HepG2 (cell line): ENCODE measurements around the gene SMAD2. TPM values are rescaled to one million over a fixed set of nuclear protein-coding genes. Genes with fewer than 3 reads are reported as not detected.

ENCODE experiments used
- ATAC-seq: fragments of 200-7000 bp; cut with Tn5 transposase; 3 replicates; pipeline ENCODE4 v1.9.1; 2020; ENCODE audit warnings: mild to moderate bottlenecking, moderate library complexity
- BruUV-seq: library from RNA; stranded (reverse); fragments of 400-500 nt; replicated peaks from 2 replicates; lab custom pipeline; 2021; lab: Mats Ljungman, UMichigan
- CTCF ChIA-PET: fragments of 300-600 bp; formaldehyde crosslinking; extraction: SDS; loops from one replicate; lab custom pipeline; 2021; ENCODE audit warnings: low total read pairs, inconsistent platforms, low intra/inter-chr PET ratio; lab: Yijun Ruan, JAX
- POLR2A ChIA-PET: fragments of 350-600 bp; sonication (Branson Sonifier 250); formaldehyde crosslinking; loops from one replicate; lab custom pipeline; 2020; ENCODE audit warnings: antibody characterized with exemption, inconsistent platforms; lab: Yijun Ruan, JAX
- DNase-seq: peaks from one replicate; pipeline ENCODE4 v3.0.0-alpha.2; 2015; ENCODE audit warnings: low spot score
- FAIRE-seq: peaks from 3 replicates; lab custom pipeline; 2011; peaks lifted over from hg19 to GRCh38; lab: Jason Lieb, UNC
- H2AFZ ChIP-seq: one replicate; pipeline ENCODE4 v1.6.1; 2011; ENCODE audit warnings: low read length, inconsistent platforms
- H3K27ac ChIP-seq: fragments of 300-600 bp; 3 replicates; pipeline ENCODE4 v1.8.0; 2011; ENCODE audit warnings: mixed run types, mild to moderate bottlenecking, mixed read lengths, low read length, inconsistent platforms; ENCODE audit not compliant: insufficient read depth; ENCODE audit errors: extremely low read length
- H3K27me3 ChIP-seq, 2 experiments: fragments of 200-600 bp in 1 of 2; 2 replicates in 1 of 2; 3 replicates in 1 of 2; pipeline versions ENCODE4 v1.6.0 to v1.8.0; 2011; ENCODE audit warnings: low read length in 2 of 2, mild to moderate bottlenecking in 2 of 2, moderate library complexity in 2 of 2, inconsistent platforms in 1 of 2; ENCODE audit not compliant: insufficient read depth in 2 of 2, control insufficient read depth in 1 of 2
- H3K36me3 ChIP-seq, 2 experiments: fragments of 200-600 bp in 1 of 2; replicated peaks in 1 of 2; 2 replicates in 1 of 2; 3 replicates in 1 of 2; pipeline versions ENCODE4 v1.5.1 to v1.8.0; 2011; ENCODE audit warnings: low read length in 2 of 2, inconsistent platforms in 1 of 2; ENCODE audit not compliant: insufficient read depth in 2 of 2, control insufficient read depth in 1 of 2
- H3K4me1 ChIP-seq: 2 replicates; pipeline ENCODE4 v1.5.1; 2012; ENCODE audit warnings: low read length, inconsistent platforms; ENCODE audit not compliant: insufficient read depth
- H3K4me2 ChIP-seq: 2 replicates; pipeline ENCODE4 v1.6.0; 2011; ENCODE audit warnings: low read depth, low read length, inconsistent platforms
- H3K4me3 ChIP-seq, 3 experiments: fragments of 200-600 bp in 1 of 3; sonication (generic), shearing (Covaris generic) in 1 of 3; replicated peaks in 1 of 3; 2 replicates each; pipeline ENCODE4 v1.5.1; 2011 to 2016; ENCODE audit warnings: low read length in 3 of 3, inconsistent platforms in 2 of 3, low read depth in 2 of 3, mild to moderate bottlenecking in 2 of 3, control low read depth in 1 of 3, mixed read lengths in 1 of 3; ENCODE audit not compliant: insufficient read depth in 1 of 3
- H3K79me2 ChIP-seq: one replicate; pipeline ENCODE4 v1.6.1; 2011; ENCODE audit warnings: low read length, inconsistent platforms; ENCODE audit not compliant: insufficient read depth
- H3K9ac ChIP-seq: 2 replicates; pipeline ENCODE4 v1.6.0; 2011; ENCODE audit warnings: mild to moderate bottlenecking, low read depth, low read length, inconsistent platforms; ENCODE audit not compliant: insufficient read depth
- H3K9me3 ChIP-seq: 2 replicates; pipeline ENCODE4 v1.5.1; 2012; ENCODE audit warnings: mild to moderate bottlenecking, low read length
- H4K20me1 ChIP-seq: 2 replicates; pipeline ENCODE4 v1.6.0; 2011; ENCODE audit warnings: inconsistent platforms, mild to moderate bottlenecking, low read length, moderate library complexity; ENCODE audit not compliant: insufficient read depth
- E2F2 ChIP-seq: sonication (generic); formaldehyde crosslinking; IDR thresholded peaks from 2 replicates; pipeline ENCODE4 v1.4.0; 2020; ENCODE audit warnings: missing genetic modification reagents, borderline replicate concordance
- GABPA ChIP-seq, 2 experiments: IDR thresholded peaks; 2 replicates each; pipeline ENCODE4 v1.6.1; 2011 to 2016; ENCODE audit warnings: low read depth in 2 of 2, low read length in 1 of 2, missing biosample characterization in 1 of 2, missing genetic modification characterization in 1 of 2
- NFIB ChIP-seq: sonication (generic); formaldehyde crosslinking; IDR thresholded peaks from 2 replicates; pipeline ENCODE4 v1.9.0; 2021; ENCODE audit warnings: missing genetic modification reagents, mild to moderate bottlenecking, borderline replicate concordance
- SKI ChIP-seq: fragments of 450-650 bp; IDR thresholded peaks from one replicate; pipeline ENCODE4 v1.6.1; 2018; ENCODE audit warnings: mild to moderate bottlenecking; ENCODE audit not compliant: partially characterized antibody
- ZNF10 ChIP-seq: sonication (generic); formaldehyde crosslinking; IDR thresholded peaks from 2 replicates; pipeline ENCODE4 v1.4.0; 2020; ENCODE audit warnings: mild to moderate bottlenecking, low read depth, missing genetic modification reagents, borderline replicate concordance
- WGBS: methylation state at CpG from one replicate; pipeline ENCODE4 v1.1.6; 2017; ENCODE audit warnings: low lambda C conversion rate; 5-methylcytosine and 5-hydroxymethylcytosine counted together
- in situ Hi-C: cut with HindIII; loops from 2 replicates; pipeline ENCODE4 v1.10.0; 2017; ENCODE audit warnings: low pct_unique_long_range_greater_than_20kb; ENCODE audit not compliant: extremely low pct_ligation_motif_present
- intact Hi-C: fragments of 100-400 bp; cut with micrococcal nuclease; formaldehyde crosslinking; loops from one replicate; pipeline ENCODE4 v1.10.0; 2022; ENCODE audit not compliant: unreplicated experiment
- polyA plus RNA-seq, 8 experiments: library from polyadenylated mRNA; depleted of rRNA in 3 of 8; stranded (reverse) in 7 of 8; unstranded in 1 of 8; fragments of >200 nt; fragmentation: Illumina TruSeq in 4 of 8; extraction: Trizol in 4 of 8; gene quantifications; 2 replicates each; pipeline versions ENCODE4 v1.2.1 to v1.2.3, GENCODE V29; 2011 to 2016; ENCODE audit warnings: low read depth in 4 of 8, missing spikeins in 1 of 8, mixed read lengths in 1 of 8; ENCODE audit not compliant: insufficient read depth in 1 of 8
- total RNA-seq, 5 experiments: library from RNA; depleted of rRNA; stranded (reverse); fragments of >200 nt; fragmentation: Illumina TruSeq; extraction: Trizol; gene quantifications; 2 replicates each; pipeline ENCODE4 v1.2.3, GENCODE V29; 2016; ENCODE audit warnings: low read depth in 1 of 5

SMAD2 gene
- total and polyA plus RNA-seq, 2 of the 13 experiments (the other 11 are each of a cell fraction or from before 2014, with no cell fraction given), result 40.2 to 96.2 TPM

- ChIA-PET POLR2A (no interaction called here), CTCF (no interaction called here)
- H3K79me2 ChIP-seq, result peaks cover 54% of the 10 kb centered on the region
- intact Hi-C loops, result no loop called here
- H3K27ac ChIP-seq, result no peak overlapping the region
- in situ Hi-C loops, result no loop called here
- peak; percentile 19 for DNase-seq
- no peak overlapping the region for H3K4me3 ChIP-seq
- H2AFZ ChIP-seq, result no peak overlapping the region
- WGBS, result 49% methylated on average over 2 of the region's 2 CpGs
- peak; percentile 65 for ATAC-seq
- TF ChIP-seq SKI, result peak; percentile 18
- no peak for TF ChIP-seq E2F2 (CRISPR knock-in tag)
- FAIRE-seq, result no peak
- H3K9me3 ChIP-seq, result no peaks in the 10 kb centered on the region
- H3K27me3 ChIP-seq, result no peaks in the 10 kb centered on the region
- peaks cover 39% of the 10 kb centered on the region for H3K4me1 ChIP-seq
- H3K4me2 ChIP-seq, result no peak overlapping the region
- H4K20me1 ChIP-seq, result peaks cover 14% of the 10 kb centered on the region
- H3K36me3 ChIP-seq, result peaks cover 3 to 16% of the 10 kb centered on the region in 2 experiments; a peak in 2 of 5 replicates
- BruUV-seq, result no TSS peak
- no peak overlapping the region for H3K9ac ChIP-seq
Measured at GRCh38 chr18:47895565-47896250, 34.8 kb downstream of the SMAD2 start.

- Histone ChIP-seq H3K27ac (no peak overlapping the region), H3K36me3 (peaks cover 3 to 18% of the 10 kb centered on the region in 2 experiments; a peak in 2 of 5 replicates), H3K4me1 (peaks cover 28% of the 10 kb centered on the region), H3K27me3 (no peaks in the 10 kb centered on the region), H3K9ac (no peak overlapping the region)
- POLR2A ChIA-PET, result no interaction called here
- CTCF ChIA-PET, result no interaction called here
- DNase-seq (no peak), ATAC-seq (no peak)
- no TSS peak for BruUV-seq
- WGBS, result 96% methylated on average over 9 of the region's 9 CpGs
- TF ChIP-seq NFIB (no peak), ZNF10 (CRISPR knock-in tag) (no peak), GABPA (IDR thresholded peaks at IDR 0.05; ENCODE audit: low read depth, low read length) (no peak), GABPA (CRISPR knock-in tag; IDR thresholded peaks at IDR 0.05; ENCODE audit: low read depth) (no peak)
- TF ChIP-seq, all 625 proteins: peak for 0
- H4K20me1 ChIP-seq, result peaks cover 10% of the 10 kb centered on the region
- no peak overlapping the region for H3K4me2 ChIP-seq
- H3K9me3 ChIP-seq, result no peaks in the 10 kb centered on the region
- no peak overlapping the region for H2AFZ ChIP-seq
- peaks cover 38% of the 10 kb centered on the region for H3K79me2 ChIP-seq
- intact Hi-C loops, result no loop called here
- no peak for FAIRE-seq
- in situ Hi-C loops, result no loop called here
- H3K4me3 ChIP-seq, result no peak overlapping the region
Measured at GRCh38 chr18:47893939-47894699, 36.3 kb downstream of the SMAD2 start.
